K562 (cell line): Measurements from ENCODE around the gene SRCAP. TPM values are rescaled to one million over a fixed set of nuclear protein-coding genes. Genes with fewer than 3 reads are reported as not detected.

Experiments
- E2F4 ChIP-seq: sonication (generic); formaldehyde crosslinking; IDR thresholded peaks from 2 replicates; pipeline ENCODE4 v1.8.0; 2022; ENCODE audit warnings: mild to moderate bottlenecking, low read depth, missing genetic modification reagents
- FOXA3 ChIP-seq, 2 experiments: fragments of 450-650 bp in 1 of 2; sonication (generic) in 1 of 2; formaldehyde crosslinking; IDR thresholded peaks in 1 of 2; conservative IDR thresholded peaks in 1 of 2; 2 replicates each; pipeline versions ENCODE4 v1.4.0 to v1.8.0; 2020 to 2022; ENCODE audit warnings: mild to moderate bottlenecking in 2 of 2, missing genetic modification reagents in 1 of 2
- KAT8 ChIP-seq: fragments of 450-650 bp; IDR thresholded peaks from 2 replicates; pipeline ENCODE4 v1.6.1; 2016; ENCODE audit warnings: low read depth, mild to moderate bottlenecking
- KDM1A ChIP-seq, 2 experiments: fragments of 450-650 bp; IDR thresholded peaks; 2 replicates each; pipeline ENCODE4 v1.6.1; 2016; ENCODE audit warnings: mild to moderate bottlenecking in 2 of 2
- LARP7 ChIP-seq: fragments of 450-650 bp; IDR thresholded peaks from 2 replicates; pipeline ENCODE4 v1.6.1; 2016
- MBD2 ChIP-seq: sonication (generic); IDR thresholded peaks from 2 replicates; pipeline ENCODE4 v1.6.1; 2016; ENCODE audit warnings: low read depth, borderline replicate concordance
- MLLT1 ChIP-seq, 2 experiments: fragments of 450-650 bp; IDR thresholded peaks; 2 replicates each; pipeline ENCODE4 v1.6.1; 2016
- MTA3 ChIP-seq: fragments of 450-650 bp; formaldehyde crosslinking; IDR thresholded peaks from 2 replicates; pipeline ENCODE4 v1.6.1; 2017; ENCODE audit warnings: mild to moderate bottlenecking, borderline replicate concordance
- NUFIP1 ChIP-seq: fragments of 450-650 bp; IDR thresholded peaks from 2 replicates; pipeline ENCODE4 v1.6.1; 2018; ENCODE audit not compliant: partially characterized antibody
- POU5F1 ChIP-seq: fragments of 150-350 bp; IDR thresholded peaks from 2 replicates; pipeline ENCODE4 v1.6.1; 2014; ENCODE audit warnings: borderline replicate concordance, low read length, low read depth, mild to moderate bottlenecking; ENCODE audit not compliant: partially characterized antibody
- PREB ChIP-seq: sonication (generic); formaldehyde crosslinking; IDR thresholded peaks from 2 replicates; pipeline ENCODE4 v1.8.1; 2023; ENCODE audit warnings: mild to moderate bottlenecking, missing genetic modification reagents
- PRPF4 ChIP-seq: fragments of 200-400 bp; formaldehyde crosslinking; IDR thresholded peaks from one replicate; pipeline ENCODE4 v1.6.1; 2017; ENCODE audit warnings: low read length, low read depth, mild to moderate bottlenecking; ENCODE audit not compliant: insufficient read depth, poor library complexity, severe bottlenecking
- RBFOX2 ChIP-seq: fragments of 200-400 bp; formaldehyde crosslinking; IDR thresholded peaks from 2 replicates; pipeline ENCODE4 v1.6.1; 2017; ENCODE audit warnings: low read depth, mild to moderate bottlenecking, low read length, moderate library complexity
- STAT5A ChIP-seq: IDR thresholded peaks from 2 replicates; pipeline ENCODE4 v1.6.1; 2012; ENCODE audit warnings: low read length, inconsistent platforms, borderline replicate concordance
- STAT5B ChIP-seq: fragments of 250-450 bp; sonication (Bioruptor Pico); IDR thresholded peaks from 2 replicates; pipeline ENCODE4 v1.8.0; 2021; ENCODE audit warnings: mild to moderate bottlenecking, inconsistent platforms
- TBL1XR1 ChIP-seq, 2 experiments: IDR thresholded peaks; 2 replicates each; pipeline ENCODE4 v1.6.1; 2012; ENCODE audit warnings: improper control_type of control experiment in 2 of 2, low read length in 2 of 2, mild to moderate bottlenecking in 1 of 2
- TFAP4 ChIP-seq: sonication (generic); formaldehyde crosslinking; IDR thresholded peaks from 2 replicates; pipeline ENCODE4 v1.8.0; 2022; ENCODE audit warnings: missing genetic modification reagents, mild to moderate bottlenecking, moderate library complexity, borderline replicate concordance
- TSC22D4 ChIP-seq: fragments of 450-650 bp; IDR thresholded peaks from 2 replicates; pipeline ENCODE4 v1.6.1; 2016; ENCODE audit warnings: missing genetic modification characterization, missing biosample characterization, control low read depth
- WHSC1 ChIP-seq: IDR thresholded peaks from one replicate; pipeline ENCODE4 v1.6.1; 2012; ENCODE audit warnings: low read length, control low read depth, inconsistent platforms
- ZFX ChIP-seq: sonication (generic); formaldehyde crosslinking; IDR thresholded peaks from 2 replicates; pipeline ENCODE4 v1.8.0; 2022; ENCODE audit warnings: mild to moderate bottlenecking, missing genetic modification reagents, moderate library complexity
- ZNF639 ChIP-seq, 2 experiments: fragments of 200-800 bp in 1 of 2; sonication (Bioruptor generic) in 1 of 2; sonication (generic) in 1 of 2; formaldehyde crosslinking in 1 of 2; IDR thresholded peaks in 1 of 2; conservative IDR thresholded peaks in 1 of 2; 2 replicates each; pipeline versions ENCODE4 v1.5.0 to v1.6.1; 2016 to 2020; ENCODE audit warnings: missing compliant biosample characterization in 1 of 2, missing genetic modification characterization in 1 of 2, missing genetic modification reagents in 1 of 2
- polyA plus RNA-seq, 8 experiments: library from polyadenylated mRNA; depleted of rRNA in 4 of 8; stranded (reverse) in 5 of 8; unstranded in 3 of 8; fragments of >200 nt; fragmentation: Nextera tagmentation in 2 of 8; fragmentation: Illumina TruSeq in 1 of 8; extraction: Ambion mirVana in 2 of 8; extraction: Trizol in 1 of 8; gene quantifications; 2 replicates each; pipeline versions ENCODE4 v1.2.1 to v1.2.3, GENCODE V29; 2011 to 2014; ENCODE audit warnings: inconsistent platforms in 1 of 8, missing spikeins in 1 of 8
- total RNA-seq, 7 experiments: library from RNA; depleted of rRNA in 6 of 7; stranded (reverse); fragments of >200 nt in 6 of 7; fragmentation: Illumina TruSeq in 2 of 7; extraction: Trizol in 2 of 7; gene quantifications; 2 replicates each; pipeline versions ENCODE4 v1.2.1 to v1.2.3, GENCODE V29; 2011 to 2021; ENCODE audit warnings: low replicate concordance in 1 of 7

Gene SRCAP
- total and polyA plus RNA-seq, 9 of the 15 experiments (the other 6 are each of a cell fraction or from before 2014, with no cell fraction given) = 0.21 to 62.6 (median 5.8) TPM

- peak in 1 of 2 experiments; percentile 92; a peak in 2 of 4 replicates for TF ChIP-seq MLLT1 (IDR thresholded peaks at IDR 0.05)
- TF ChIP-seq PREB (CRISPR knock-in tag) = no peak
- TF ChIP-seq TBL1XR1 (IDR thresholded peaks at IDR 0.05; ENCODE audit: low read length in 2 of 2) = no peak; a peak in 1 of 4 replicates
- TF ChIP-seq STAT5B (CRISPR knock-in tag) = no peak
- TF ChIP-seq KDM1A (IDR thresholded peaks at IDR 0.05) = no peak
- no peak for TF ChIP-seq LARP7
- TF ChIP-seq KAT8 = no peak
- TF ChIP-seq MBD2 = peak; percentile 100
- 0 out of 2 replicates have a peak, but pooled peaks have one; percentile 18 for TF ChIP-seq STAT5A
- TF ChIP-seq FOXA3 (CRISPR knock-in tag; conservative IDR thresholded peaks at IDR 0.05 in 1 of 2, IDR thresholded peaks at IDR 0.05 in 1 of 2) = no peak
- peak; percentile 34 for TF ChIP-seq PRPF4
- no peak for TF ChIP-seq E2F4
- peak; percentile 77 for TF ChIP-seq POU5F1
- no peak for TF ChIP-seq TSC22D4
- no peak for TF ChIP-seq WHSC1
- peak in 1 of 2 experiments; percentile 94; a peak in 2 of 4 replicates for TF ChIP-seq ZNF639 (CRISPR knock-in tag; conservative IDR thresholded peaks at IDR 0.05 in 1 of 2, IDR thresholded peaks at IDR 0.05 in 1 of 2)
- no peak for TF ChIP-seq NUFIP1
- TF ChIP-seq RBFOX2 = peak; percentile 70; the same call in 1 of the 2 replicates
- TF ChIP-seq MTA3 = peak; percentile 85; the same call in 1 of the 2 replicates
- peak; percentile 2; the same call in 1 of the 2 replicates for TF ChIP-seq TFAP4 (CRISPR knock-in tag)
- TF ChIP-seq ZFX (CRISPR knock-in tag) = peak; percentile 36
These were observed 48.4 kb upstream of the SRCAP start, which contains the start of gene PRR14 (continued) for GRCh38 chr16:30650369-30651123.
